Panc1 (cell line): ENCODE results near the gene VIT. TPM values are rescaled to one million over a fixed set of nuclear protein-coding genes. Genes with fewer than 3 reads are reported as not detected.

ENCODE experiments used
- ATAC-seq: fragments of 200-7000 bp; cut with Tn5 transposase; 2 replicates; pipeline ENCODE4 v1.9.1; 2020; ENCODE audit warnings: mild to moderate bottlenecking, moderate library complexity
- BruUV-seq: library from RNA; stranded (reverse); fragments of 400-500 nt; replicated peaks from 2 replicates; lab custom pipeline; 2021; lab: Mats Ljungman, UMichigan
- CTCF ChIA-PET: fragments of 300-600 bp; sonication (Branson Sonifier 250); formaldehyde crosslinking; loops from one replicate; lab custom pipeline; 2022; ENCODE audit warnings: antibody characterized with exemption; lab: Charles Lee
- POLR2A ChIA-PET: fragments of 300-600 bp; sonication (Branson Sonifier 250); formaldehyde crosslinking; loops from one replicate; lab custom pipeline; 2022; ENCODE audit warnings: antibody characterized with exemption; lab: Charles Lee
- DNase-seq: peaks from one replicate; pipeline ENCODE4 v3.0.0-alpha.2; 2010; ENCODE audit warnings: low read depth, low spot score
- H3K27ac ChIP-seq: 2 replicates; pipeline ENCODE4 v1.5.1; 2011; ENCODE audit warnings: mild to moderate bottlenecking, low read length, inconsistent platforms
- H3K27me3 ChIP-seq: fragments of 200-500 bp; sonication (Bioruptor generic); 2 replicates; pipeline ENCODE4 v1.6.0; 2014; ENCODE audit warnings: low read length, inconsistent platforms; ENCODE audit not compliant: control insufficient read depth, insufficient read depth
- H3K36me3 ChIP-seq: fragments of 200-500 bp; sonication (Bioruptor generic); 2 replicates; pipeline ENCODE4 v1.5.1; 2014; ENCODE audit warnings: inconsistent platforms, mild to moderate bottlenecking, low read length, moderate library complexity; ENCODE audit not compliant: control insufficient read depth, insufficient read depth
- H3K4me1 ChIP-seq: 2 replicates; pipeline ENCODE4 v1.5.1; 2011; ENCODE audit warnings: inconsistent platforms, mild to moderate bottlenecking, low read length, moderate library complexity; ENCODE audit not compliant: control insufficient read depth, insufficient read depth
- H3K4me3 ChIP-seq, 2 experiments: 2 replicates each; pipeline ENCODE4 v1.5.1; 2011 to 2012; ENCODE audit warnings: low read depth in 2 of 2, low read length in 2 of 2, mild to moderate bottlenecking in 2 of 2, inconsistent platforms in 1 of 2, moderate library complexity in 1 of 2
- H3K9me3 ChIP-seq: fragments of 200-500 bp; sonication (Bioruptor generic); 2 replicates; pipeline ENCODE4 v1.5.1; 2014; ENCODE audit warnings: low read depth, mild to moderate bottlenecking, inconsistent platforms, low read length, moderate library complexity; ENCODE audit not compliant: control insufficient read depth, insufficient read depth
- CTCF ChIP-seq: fragments of 450-650 bp; IDR thresholded peaks from 2 replicates; pipeline ENCODE4 v1.5.1; 2017; ENCODE audit warnings: mild to moderate bottlenecking
- POLR2AphosphoS5 ChIP-seq: IDR thresholded peaks from 2 replicates; pipeline ENCODE4 v1.6.1; 2012; ENCODE audit warnings: mild to moderate bottlenecking, low read depth, low read length, moderate library complexity
- REST ChIP-seq, 2 experiments: IDR thresholded peaks; 2 replicates each; pipeline ENCODE4 v1.6.1; 2011 to 2012; ENCODE audit warnings: low read depth in 2 of 2, control low read depth in 1 of 2, low read length in 1 of 2, mild to moderate bottlenecking in 1 of 2, moderate library complexity in 1 of 2; ENCODE audit not compliant: insufficient read depth in 1 of 2
- SIN3A ChIP-seq: IDR thresholded peaks from 2 replicates; pipeline ENCODE4 v1.6.1; 2012; ENCODE audit warnings: low read depth, mild to moderate bottlenecking, low read length, moderate library complexity, borderline replicate concordance; ENCODE audit not compliant: insufficient read depth
- TCF7L2 ChIP-seq: IDR thresholded peaks from 2 replicates; pipeline ENCODE4 v1.6.1; 2011; ENCODE audit warnings: mild to moderate bottlenecking, low read depth, low read length, inconsistent platforms
- in situ Hi-C: cut with HindIII; loops from 2 replicates; pipeline ENCODE4 v1.10.0; 2016; ENCODE audit warnings: low sequenced_read_pairs, low pct_unique_long_range_greater_than_20kb
- intact Hi-C: fragments of 100-400 bp; cut with micrococcal nuclease; formaldehyde crosslinking; loops from one replicate; pipeline ENCODE4 v1.10.0; 2022; ENCODE audit not compliant: unreplicated experiment
- total RNA-seq: library from RNA; stranded (reverse); gene quantifications from one replicate; pipeline ENCODE4 v1.2.1, GENCODE V29; 2021; ENCODE audit not compliant: unreplicated experiment

The VIT gene
- total RNA-seq, 1 experiment from 2014 or later = 0.77 TPM

DNA sequence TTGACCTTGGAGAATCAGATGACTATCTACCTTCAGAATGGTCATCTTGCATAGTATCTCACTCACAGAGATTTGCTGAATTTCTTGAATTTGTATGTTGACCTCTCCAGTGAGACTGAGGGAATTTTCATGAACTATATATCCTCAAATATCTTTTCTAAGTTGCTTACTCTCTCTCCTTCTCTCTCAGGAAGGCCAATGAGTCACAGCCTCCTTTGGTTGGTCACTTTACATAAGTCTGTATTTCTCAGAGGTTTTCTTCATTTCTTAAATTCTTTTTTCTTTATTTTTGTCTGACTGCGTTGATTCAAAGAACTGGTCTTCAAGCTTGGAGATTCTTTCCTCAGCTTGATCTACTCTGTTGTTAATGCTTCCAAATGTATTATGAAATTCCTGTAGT lies 51.7 kb downstream of the VIT start:
- Histone ChIP-seq H3K27me3 (no peaks in the 10 kb centered on the region; the same call in 1 of the 2 replicates), H3K36me3 (no peaks in the 10 kb centered on the region), H3K4me1 (no peaks in the 10 kb centered on the region), H3K27ac (no peak overlapping the region), H3K4me3 (no peak overlapping the region), H3K9me3 (no peaks in the 10 kb centered on the region)
- ChIA-PET CTCF (no interaction called here), POLR2A (no interaction called here)
- ATAC-seq = no peak
- in situ Hi-C loops = no loop called here
- intact Hi-C loops = no loop called here
- no TSS peak for BruUV-seq
- TF ChIP-seq SIN3A = no peak
- no peak for DNase-seq

DNA sequence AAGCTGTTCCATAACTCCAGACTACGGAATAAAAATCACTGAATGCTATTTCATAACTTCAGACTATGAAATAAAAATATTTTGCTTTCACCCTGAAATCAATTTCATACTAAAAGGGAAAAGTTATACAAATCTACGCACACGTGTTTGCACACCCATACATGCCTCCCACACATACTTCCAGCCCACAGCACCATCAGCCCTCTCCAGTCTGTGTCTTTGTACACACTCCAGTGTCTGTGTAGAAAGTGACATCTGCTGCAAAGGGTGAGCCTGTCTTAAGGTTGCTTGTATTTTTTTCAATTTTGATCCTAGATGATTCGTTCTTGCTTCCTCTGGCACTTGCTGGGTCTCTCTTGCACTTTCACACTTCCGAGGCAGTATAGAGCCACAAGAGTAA lies 53.6 kb downstream of the VIT start:
- H3K27me3 ChIP-seq = no peaks in the 10 kb centered on the region; the same call in 1 of the 2 replicates
- H3K36me3 ChIP-seq = no peaks in the 10 kb centered on the region
- POLR2A ChIA-PET = no interaction called here
- no TSS peak for BruUV-seq
- DNase-seq (no peak), ATAC-seq (no peak)
- TF ChIP-seq SIN3A = no peak
- no peak for TF ChIP-seq CTCF
- TF ChIP-seq REST (IDR thresholded peaks at IDR 0.05; ENCODE audit: insufficient read depth in 1 of 2, low read depth in 2 of 2, low read length in 1 of 2) = no peak
- TF ChIP-seq POLR2AphosphoS5 = no peak
- H3K9me3 ChIP-seq = no peaks in the 10 kb centered on the region
- no peak overlapping the region for H3K4me3 ChIP-seq
- in situ Hi-C loops (no loop called here), intact Hi-C loops (no loop called here)
- H3K4me1 ChIP-seq = no peaks in the 10 kb centered on the region
- CTCF ChIA-PET = no interaction called here
- H3K27ac ChIP-seq = no peak overlapping the region

GRCh38 chr2:36753706-36754221 lies 57.3 kb downstream of the VIT start:
- ChIA-PET POLR2A (no interaction called here), CTCF (no interaction called here)
- H3K36me3 ChIP-seq = no peaks in the 10 kb centered on the region
- no peaks in the 10 kb centered on the region for H3K9me3 ChIP-seq
- no peaks in the 10 kb centered on the region for H3K27me3 ChIP-seq
- in situ Hi-C loops = no loop called here
- no peak overlapping the region for H3K4me3 ChIP-seq
- no peak for TF ChIP-seq SIN3A
- no peak for TF ChIP-seq TCF7L2
- no peak for TF ChIP-seq POLR2AphosphoS5
- TF ChIP-seq REST (IDR thresholded peaks at IDR 0.05; ENCODE audit: insufficient read depth in 1 of 2, low read depth in 2 of 2, low read length in 1 of 2) = no peak
- TF ChIP-seq CTCF = no peak
- DNase-seq (no peak), ATAC-seq (no peak)
- no TSS peak for BruUV-seq
- H3K27ac ChIP-seq = no peak overlapping the region
- intact Hi-C loops = no loop called here
- no peaks in the 10 kb centered on the region for H3K4me1 ChIP-seq
